NCI-H2107 treated with DMSO at 0.1 percent for 48 hours (cell line): Measurements from ENCODE around the gene FABP1.

Source experiments
- DNase-seq: peaks from one replicate; lab custom pipeline; 2025; ENCODE audit not compliant: unreplicated experiment; lab: John Stamatoyannopoulos, UW

FABP1 gene

DNA sequence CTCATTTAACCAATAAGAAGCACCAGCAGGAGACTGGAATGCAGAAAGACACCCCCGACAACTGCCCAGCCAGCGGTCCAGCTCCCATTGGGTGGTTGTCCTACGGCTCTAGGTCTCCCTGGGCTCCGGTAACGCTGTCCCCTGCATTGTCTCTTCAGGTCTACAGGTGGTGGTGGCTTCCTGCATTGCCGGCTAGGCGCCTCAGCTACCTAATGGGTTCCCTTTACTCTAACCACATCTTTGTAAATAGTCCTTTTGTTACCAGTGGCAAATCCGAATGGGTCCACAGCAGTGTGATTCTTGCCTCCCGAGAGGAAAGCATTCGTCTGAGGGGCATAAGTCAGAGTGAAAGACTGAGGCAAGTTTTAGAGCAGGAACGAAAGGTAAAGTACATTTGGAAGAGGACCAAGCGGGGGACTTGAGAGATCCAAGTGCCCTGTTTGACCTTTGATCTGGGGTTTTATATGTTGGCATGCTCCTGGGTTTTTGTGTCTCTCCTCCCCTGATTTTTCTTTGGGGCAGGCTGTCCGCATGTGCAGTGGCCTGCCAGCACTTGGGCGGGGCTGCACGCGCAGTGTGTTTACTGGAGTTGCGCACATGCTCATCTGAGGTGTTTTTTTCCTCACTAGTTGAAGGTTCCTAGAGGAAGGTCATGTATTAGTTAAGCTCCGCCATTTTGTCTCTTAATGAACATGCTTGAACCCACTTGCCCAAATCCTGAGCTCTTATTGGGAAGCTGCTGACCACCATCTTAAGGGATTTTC, 11.0 kb downstream of the FABP1 start:
- DNase-seq: no peak

DNA sequence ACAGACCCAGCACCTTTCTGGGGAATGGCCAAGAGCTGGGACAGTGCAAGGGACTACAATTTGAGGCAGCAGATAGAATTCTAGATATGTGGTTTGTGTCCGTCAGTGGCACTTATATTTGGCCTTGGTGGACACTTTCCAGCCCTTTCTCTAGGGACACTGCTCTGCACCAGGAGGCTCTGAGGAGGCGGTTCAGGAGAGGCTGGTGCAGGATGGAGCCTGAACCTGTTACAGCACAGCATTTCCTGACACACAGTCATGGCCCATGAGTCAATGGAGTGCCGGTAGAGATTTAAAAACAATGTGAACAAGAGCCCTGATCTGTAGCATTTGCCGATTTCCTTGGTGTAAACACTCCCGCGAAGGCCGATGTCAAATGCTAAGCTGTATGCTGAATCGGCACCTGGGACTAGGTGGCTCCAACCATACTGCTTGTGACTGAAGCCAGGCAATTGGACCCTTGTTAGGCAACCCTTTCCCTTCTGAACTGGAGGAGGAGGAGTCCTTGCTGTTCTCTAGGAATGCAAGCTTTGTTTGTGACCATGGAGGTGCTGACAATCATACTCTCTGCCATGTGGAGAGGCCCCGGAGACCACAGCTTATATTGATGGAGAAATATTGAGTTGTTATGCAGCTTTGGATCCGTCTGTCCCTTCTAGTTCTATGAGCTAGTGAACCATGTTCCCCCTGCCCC, 11.9 kb downstream of the FABP1 start:
- DNase-seq: no peak

DNA sequence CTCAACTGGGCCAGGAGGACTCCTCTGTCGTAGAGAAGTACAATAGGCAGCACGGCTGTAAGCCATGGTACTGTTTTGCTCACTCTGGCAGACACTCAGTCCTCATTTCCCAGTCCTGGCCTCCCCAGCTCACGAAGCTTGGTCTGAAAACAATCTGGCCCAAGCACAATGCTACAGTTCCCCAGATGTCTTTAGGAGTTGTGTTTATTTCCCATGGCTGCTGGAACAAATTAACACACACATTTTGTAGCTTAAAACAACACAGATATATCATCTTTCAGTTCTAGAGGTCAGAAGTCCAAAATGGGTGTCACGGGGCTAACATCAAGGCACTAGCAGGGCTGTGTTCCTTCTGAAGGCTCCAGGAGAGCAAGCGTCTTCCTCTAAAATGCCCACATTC, 13.0 kb downstream of the FABP1 start:
- no peak for DNase-seq

DNA sequence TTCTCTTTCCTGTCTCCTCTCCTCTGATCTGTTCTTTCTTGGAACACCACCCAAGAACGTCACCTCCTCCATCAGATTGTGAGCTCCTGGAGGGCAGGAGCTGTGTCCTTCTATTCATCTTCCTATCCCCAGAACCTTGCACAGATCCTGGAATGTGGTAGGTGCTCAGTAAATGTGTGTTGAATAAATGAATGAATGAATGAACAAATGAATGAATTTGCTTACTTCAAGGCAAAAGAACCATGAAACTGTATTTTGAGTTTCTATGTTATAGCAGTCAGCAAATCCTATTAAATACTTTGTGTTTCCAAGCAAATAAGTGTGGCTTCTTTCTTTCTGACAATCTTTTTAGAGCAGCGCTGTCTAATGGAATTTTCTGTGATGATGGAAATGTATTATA, 14.8 kb downstream of the FABP1 start:
- no peak for DNase-seq

DNA sequence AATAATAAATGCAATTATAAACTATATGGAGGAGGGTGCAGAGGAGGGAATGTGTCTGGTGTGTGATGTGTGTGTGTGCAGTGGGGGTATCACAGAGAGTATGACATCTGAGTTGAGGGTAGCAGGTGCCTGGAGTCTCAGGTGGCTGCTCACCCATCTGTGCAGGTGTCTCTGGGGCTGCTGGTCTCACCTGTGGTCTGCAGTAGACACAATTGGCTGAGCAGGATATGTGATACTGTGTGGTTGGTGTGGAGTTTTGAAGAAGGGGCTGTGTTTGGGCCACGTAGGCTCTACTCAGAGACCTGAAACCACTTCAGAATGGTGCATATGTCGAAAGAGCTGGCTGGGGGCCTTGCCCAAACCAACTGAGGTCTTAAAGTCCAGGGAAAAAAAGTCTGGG, 17.0 kb downstream of the FABP1 start:
- DNase-seq: peak; percentile 96

DNA sequence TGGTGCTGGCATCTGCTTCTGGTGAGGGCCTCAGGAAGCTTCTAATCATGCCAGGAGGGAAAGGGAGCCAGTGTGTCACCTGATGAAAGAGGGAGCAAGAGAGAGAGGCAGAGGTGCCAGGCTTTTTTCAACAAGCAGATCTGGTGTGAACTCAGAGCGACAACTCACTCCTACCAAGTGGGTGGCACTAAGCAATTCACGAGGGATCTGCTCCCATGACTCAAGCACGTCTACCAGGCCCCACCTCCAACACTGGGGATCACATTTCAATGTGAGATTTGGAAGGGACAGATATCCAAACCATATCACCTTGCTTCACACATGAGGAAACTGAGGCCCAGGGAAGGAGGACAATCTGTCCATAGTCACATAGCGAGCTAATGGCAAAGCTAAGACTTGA, 19.1 kb downstream of the FABP1 start:
- no peak for DNase-seq

DNA sequence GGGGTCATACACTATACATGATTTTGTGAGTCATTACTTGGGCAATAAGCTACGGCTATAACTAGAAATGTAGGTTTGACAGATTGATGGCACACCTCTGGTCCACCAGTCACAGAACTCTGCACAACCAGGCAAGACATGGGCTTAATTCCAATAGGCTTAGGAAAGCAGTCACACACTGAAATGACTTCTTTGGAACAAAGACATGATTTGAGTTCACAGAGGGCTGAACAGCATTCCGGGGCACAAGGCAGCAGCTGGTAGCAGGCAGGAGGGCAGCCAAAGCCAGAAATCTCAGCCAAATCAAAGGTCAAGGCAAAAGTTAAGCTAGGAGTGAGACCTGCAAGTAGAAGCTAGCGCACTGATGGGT, 27.4 kb downstream of the FABP1 start:
- DNase-seq: no peak

DNA sequence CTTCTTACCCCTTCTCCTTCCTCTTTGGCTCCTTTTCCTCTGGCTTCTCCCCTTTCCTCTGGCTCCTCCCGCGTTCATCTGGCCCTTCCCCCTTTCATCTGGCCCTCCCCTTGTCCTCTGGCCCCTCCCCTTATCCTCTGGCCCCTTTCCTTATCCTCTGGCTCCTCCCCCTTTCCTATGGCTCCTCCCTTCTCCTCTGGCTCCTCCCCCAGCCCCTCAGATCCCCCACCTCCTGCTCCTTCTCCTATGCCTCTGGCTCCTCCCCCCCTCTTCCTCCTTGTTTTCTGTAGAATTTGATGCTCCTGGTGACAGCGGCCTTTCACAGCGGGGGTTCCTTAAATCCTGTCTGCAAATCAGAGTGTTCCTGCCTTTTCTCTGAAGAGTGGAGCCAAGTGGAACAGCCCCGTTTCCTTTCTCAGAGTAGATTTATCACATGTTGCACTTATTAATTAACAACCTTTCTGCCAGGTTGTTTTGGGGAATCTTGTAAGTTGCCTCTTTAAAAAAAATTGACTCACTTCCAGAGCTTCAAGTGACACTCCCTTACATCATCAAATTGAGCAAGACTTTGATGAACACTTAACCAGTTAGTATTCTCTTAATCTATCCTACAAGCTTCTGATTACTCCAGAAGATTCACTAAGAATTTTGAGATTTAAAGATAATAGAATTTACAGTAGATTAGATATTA, 27.9 kb downstream of the FABP1 start:
- no peak for DNase-seq

DNA sequence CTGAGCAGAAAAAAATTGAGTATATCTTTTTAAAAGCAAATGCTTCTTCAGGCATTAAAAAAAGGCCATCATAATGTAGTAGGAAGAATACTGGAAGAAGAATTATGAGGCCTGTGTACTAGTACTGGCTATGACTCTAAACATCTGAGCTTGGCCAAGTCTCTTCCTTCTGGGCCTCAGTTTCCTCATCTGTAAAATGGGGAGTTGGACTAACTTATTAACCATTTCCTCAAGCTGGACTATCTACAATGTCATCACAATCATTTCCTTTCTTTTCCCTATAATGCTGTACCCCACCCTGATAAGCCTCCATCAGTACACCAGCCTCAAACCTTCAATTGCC, 29.3 kb downstream of the FABP1 start:
- no peak for DNase-seq

DNA sequence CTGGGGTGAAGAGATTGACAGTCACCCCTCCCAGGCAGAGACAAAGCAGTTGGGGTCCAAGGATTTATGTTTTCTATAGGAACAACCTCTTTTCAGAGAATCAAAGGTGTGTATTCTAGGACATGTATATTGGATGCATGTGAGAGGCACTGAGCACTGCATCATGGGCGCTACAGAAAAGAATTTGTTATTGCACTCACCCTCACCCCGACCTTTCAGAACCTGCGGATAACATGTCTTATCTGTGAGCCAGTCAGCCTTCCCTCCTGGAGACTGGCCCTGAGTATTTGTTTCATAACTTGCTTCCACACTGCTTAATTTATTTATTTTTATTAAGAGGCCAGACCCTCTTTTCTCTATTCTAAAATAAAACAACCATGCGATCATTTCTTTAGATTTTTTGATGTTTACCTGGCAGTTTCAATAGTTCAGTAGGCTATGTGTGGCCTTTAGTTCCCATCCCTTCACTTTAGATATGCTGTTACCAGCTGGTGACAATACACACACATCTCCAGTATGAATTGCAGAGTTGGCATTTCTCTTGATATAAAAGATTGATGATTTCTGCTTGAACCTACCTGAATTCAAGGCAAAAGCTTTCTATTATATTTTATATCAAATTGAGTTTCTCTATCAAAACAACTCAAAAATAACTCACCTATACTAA, 29.8 kb downstream of the FABP1 start:
- no peak for DNase-seq

DNA sequence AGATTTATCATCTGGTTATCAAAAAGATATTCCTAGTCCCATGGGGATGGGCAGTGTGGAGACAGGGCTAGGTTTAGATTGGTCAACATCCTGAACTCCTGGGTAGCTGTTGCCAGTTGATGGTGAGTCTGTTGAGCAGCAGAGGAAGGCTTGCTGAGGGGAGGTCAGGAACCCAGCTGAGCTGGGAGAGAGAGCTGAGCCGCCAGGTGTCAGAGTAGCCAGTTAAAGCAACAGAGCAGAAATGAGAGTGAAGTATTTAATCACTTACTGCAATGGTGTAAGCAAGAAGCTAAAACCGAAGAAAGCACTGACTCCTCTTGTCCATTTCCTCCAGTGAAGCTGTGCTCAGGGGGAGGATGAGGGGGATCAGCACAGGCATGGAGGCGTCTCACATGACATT, 30.7 kb downstream of the FABP1 start:
- DNase-seq: no peak

DNA sequence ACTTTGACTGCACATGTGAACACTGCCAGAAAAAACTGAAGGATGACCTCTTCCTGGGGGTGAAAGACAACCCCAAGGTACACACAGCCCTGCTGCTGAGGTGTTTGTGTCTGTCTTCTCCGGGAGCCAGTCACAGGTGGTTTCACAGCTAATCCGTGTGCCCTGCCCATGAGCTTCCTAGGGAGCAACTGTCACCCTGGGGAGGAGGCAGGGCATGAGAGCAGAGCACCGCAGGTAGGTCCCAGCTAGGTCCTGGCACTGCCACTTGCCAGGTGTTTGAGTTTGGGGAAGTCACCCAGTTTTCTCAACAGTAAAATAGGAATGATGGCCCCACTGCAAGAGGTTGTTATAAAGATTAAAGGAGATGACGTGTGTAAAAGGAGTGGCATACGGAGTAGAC, 31.2 kb downstream of the FABP1 start:
- DNase-seq: no peak

DNA sequence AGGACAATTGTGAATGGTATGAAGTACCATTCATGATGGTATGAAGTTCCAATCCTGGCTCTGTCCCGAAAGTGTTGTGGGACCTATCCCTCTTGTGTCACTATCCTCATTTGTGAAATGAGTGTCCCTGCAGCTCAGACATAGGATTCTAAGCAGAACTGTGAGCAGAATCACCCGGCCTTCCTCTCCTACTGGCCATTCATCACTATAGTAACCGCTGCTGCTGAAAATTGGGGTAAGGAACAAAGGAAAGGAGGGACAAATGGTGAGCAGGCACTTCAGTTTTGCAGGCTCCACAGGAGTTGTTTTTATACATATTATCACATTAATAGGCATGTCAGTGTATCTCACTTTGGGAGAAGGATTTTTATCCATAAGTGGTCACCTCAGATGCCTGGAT, 32.8 kb downstream of the FABP1 start:
- DNase-seq: peak; percentile 16

DNA sequence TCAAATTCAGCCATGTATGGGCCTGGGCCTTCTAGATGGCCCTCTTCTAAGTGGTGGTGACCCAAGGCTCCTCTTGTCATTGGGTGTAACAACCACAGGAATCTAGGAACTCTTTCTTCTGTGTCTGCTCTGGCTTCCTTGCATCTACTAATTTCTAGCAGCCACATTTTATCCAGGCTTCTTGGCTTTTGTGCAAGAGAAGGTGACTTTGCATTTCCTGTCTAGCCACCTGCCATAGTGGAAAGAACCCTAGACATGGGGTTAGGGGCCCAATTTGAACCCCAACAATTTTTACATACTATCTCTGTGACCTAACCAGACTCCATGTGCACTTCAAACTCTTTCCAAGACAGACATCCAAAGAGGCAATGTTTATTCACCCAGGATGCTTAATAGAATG, 35.1 kb downstream of the FABP1 start:
- no peak for DNase-seq

DNA sequence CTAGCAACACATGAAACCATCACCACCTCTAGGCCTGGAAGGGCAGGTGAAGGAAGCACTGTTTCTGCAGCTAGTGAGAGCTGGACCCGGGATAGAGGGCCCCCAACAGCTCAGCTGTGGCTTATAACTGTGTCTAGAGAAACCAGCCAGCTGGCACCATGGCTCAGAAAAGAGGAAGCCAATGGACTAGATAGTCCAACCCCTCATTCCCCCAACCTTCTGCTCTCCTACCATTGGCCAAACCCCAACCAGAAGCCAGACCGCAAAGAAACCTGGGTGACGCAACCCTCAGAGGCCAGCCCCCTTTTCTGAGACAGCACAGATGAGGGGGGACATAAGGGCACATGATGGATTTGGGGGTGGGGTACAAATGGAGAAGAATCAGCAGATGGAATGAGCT, 35.9 kb downstream of the FABP1 start:
- DNase-seq: no peak

DNA sequence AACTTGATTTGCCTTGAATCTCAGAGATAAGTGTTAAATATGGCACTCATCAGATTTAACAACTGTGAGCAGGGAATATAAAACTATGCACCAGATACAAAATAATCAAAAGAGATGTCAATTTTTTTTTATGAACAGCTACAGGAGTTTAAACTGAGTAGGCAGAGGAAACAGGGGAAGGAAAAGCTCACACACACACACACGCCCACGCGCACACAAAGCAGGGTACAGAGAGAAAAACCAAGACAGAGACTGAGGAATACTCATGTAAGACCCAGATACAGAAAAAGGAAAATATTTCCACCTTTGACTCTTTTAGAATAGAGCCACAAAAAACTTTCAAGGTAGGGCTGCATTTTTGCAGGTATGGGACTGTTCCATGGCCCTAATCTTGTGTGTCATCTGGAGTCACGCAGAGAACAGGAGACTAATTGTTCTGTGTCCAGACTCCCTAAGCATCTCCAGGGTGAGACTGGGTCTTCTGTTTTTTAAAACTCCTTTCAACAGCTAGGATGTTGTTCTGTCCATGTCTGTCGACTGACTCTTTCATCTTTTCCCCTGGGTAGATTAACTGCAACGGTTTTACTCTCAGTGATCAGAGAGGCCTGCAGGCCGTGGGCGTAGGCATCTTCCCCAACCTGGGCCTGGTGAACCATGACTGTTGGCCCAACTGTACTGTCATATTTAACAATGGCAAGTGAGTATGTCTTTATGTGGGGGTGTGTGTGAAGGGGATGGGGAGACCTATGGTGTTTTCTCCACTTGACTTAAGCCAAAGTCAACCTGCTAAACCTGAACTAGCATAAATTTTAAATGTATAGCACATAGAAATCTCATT, 37.2 kb downstream of the FABP1 start:
- no peak for DNase-seq

DNA sequence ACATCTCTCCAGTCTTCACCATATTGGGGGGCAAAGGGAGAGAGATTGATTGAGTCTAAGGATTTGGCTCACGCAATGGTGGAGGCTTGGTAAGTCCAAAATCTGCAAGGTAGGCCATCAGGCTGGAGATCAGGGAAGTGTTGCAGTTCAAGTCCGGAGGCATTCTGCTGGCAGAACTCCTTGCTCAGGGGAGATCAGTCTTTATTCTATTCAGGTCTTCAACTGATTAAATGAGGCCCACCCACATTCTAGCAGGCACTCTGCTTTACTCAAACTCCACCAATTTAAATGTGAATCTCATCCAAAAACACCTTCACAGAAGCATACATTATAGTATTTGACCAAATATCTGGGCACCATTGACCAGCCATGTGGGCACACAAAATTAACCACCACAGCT, 38.9 kb downstream of the FABP1 start:
- DNase-seq: no peak

DNA sequence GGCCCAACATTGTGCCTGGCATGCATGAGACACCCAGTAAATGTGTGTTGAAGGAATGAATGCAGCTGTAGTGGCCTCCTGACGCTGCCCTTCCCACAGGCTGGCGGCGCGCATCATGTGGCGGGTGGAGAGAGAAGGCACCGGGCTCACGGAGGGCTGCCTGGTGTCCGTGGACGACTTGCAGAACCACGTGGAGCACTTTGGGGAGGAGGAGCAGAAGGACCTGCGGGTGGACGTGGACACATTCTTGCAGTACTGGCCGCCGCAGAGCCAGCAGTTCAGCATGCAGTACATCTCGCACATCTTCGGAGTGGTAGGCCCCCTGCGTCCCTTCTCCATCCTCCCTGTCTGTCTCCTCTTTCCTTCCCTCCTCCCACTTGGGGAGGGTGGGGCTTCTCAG, 40.1 kb downstream of the FABP1 start:
- no peak for DNase-seq

DNA sequence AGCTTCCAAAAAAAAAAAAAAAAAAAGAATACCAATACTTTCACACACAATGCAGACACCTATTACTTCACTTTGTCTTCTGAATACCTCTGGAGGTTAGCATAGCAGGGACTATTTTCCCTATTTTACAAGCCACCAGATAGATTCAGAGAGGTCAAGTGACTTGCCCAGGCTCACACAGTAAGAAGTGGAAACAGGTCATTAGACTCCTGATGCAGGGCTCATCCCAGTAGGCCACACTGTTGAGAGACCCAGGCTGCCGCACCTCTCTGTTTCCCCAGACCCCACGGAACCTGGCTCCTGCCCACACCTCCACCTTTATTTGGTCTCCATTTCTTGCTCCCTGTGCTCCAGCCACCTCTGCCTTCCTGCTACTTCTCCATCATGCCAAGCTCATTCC, 40.8 kb downstream of the FABP1 start:
- no peak for DNase-seq

DNA sequence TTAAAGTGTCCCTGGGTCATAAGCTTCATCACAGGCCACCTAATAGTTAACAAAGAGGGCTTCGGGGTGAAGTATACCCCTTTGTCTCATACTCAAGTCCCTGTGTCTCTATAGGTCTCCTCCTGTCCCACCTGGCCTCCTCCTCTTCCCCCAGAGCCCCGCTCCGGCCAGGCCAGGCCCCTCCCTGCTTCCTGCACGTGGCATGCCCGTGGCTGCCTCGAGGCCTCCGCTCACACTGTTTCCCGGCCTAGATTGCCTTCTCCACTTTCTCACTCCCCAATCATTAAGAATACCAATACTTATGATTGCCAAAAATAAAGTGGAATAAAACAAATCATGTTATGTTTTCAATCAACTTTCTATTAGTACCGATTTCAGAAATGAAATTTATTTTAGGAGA, 41.5 kb downstream of the FABP1 start:
- DNase-seq: no peak

DNA sequence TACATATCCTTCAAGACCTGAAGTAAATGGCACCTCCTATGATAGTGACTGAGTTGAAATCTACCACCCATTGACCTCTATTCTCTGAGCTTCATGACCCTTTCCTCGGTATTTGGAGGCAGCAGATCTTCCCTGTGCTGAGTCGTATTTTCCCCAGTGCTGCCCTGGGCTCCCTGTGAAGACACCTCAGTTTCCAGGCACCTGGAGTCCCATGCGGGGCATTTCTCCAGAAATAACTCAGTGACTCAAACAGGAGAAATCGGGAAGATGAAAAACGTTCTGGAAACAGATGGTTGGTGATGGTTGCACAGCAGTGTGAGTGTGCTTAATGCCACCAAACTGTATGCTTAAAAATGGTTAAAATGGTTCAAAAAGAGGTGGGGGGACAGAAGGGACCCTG, 42.3 kb downstream of the FABP1 start:
- no peak for DNase-seq
